Endothelial cell of umbilical vein (primary cell): ENCODE measurements around the gene ANKLE2. TPM values are rescaled to one million over a fixed set of nuclear protein-coding genes. Genes with fewer than 3 reads are reported as not detected.
"Not testable (repeated sequence)": the region's sequence is repeated elsewhere in the genome, so short reads cannot be mapped to it uniquely, and the experiment has no call there.

Experiments
- BruUV-seq: library from RNA; stranded (reverse); fragments of 400-500 nt; replicated peaks from 2 replicates; lab custom pipeline; 2021; lab: Mats Ljungman, UMichigan
- CTCF ChIA-PET: fragments of 300-600, 350-600 bp; sonication (Branson Sonifier 250); formaldehyde crosslinking; loops from one replicate; lab custom pipeline; 2021; ENCODE audit warnings: antibody characterized with exemption, inconsistent platforms; lab: Charles Lee
- POLR2A ChIA-PET: fragments of 300-600, 350-600 bp; sonication (Branson Sonifier 250); formaldehyde crosslinking; loops from one replicate; lab custom pipeline; 2021; ENCODE audit warnings: antibody characterized with exemption, inconsistent platforms; lab: Charles Lee
- DNase-seq: peaks from one replicate; pipeline ENCODE4 v3.0.0-alpha.2; 2011; ENCODE audit warnings: low read depth, low spot score
- FAIRE-seq: peaks from 2 replicates; lab custom pipeline; 2011; peaks lifted over from hg19 to GRCh38; lab: Jason Lieb, UNC
- H2AFZ ChIP-seq: 2 replicates; pipeline ENCODE4 v1.6.0; 2012; ENCODE audit warnings: low read depth, low read length, control low read depth, inconsistent platforms
- H3K27ac ChIP-seq: 2 replicates; pipeline ENCODE4 v1.5.1; 2011; ENCODE audit warnings: low read depth, mild to moderate bottlenecking, control low read depth, low read length, moderate library complexity; ENCODE audit not compliant: insufficient read depth
- H3K27me3 ChIP-seq, 2 experiments: 2 replicates each; pipeline versions ENCODE4 v1.6.0 to v1.6.1; 2011; ENCODE audit warnings: low read length in 2 of 2, mixed read lengths in 1 of 2; ENCODE audit not compliant: control insufficient read depth in 2 of 2, insufficient read depth in 2 of 2
- H3K36me3 ChIP-seq, 2 experiments: 2 replicates in 1 of 2; 3 replicates in 1 of 2; pipeline ENCODE4 v1.5.1; 2011; ENCODE audit warnings: low read length in 2 of 2, mild to moderate bottlenecking in 1 of 2, moderate library complexity in 1 of 2; ENCODE audit not compliant: control insufficient read depth in 2 of 2, insufficient read depth in 2 of 2; ENCODE audit errors: extremely low read depth in 1 of 2
- H3K4me1 ChIP-seq: 3 replicates; pipeline ENCODE4 v1.5.1; 2011; ENCODE audit warnings: mild to moderate bottlenecking, low read length; ENCODE audit not compliant: control insufficient read depth, insufficient read depth; ENCODE audit errors: extremely low read depth
- H3K4me2 ChIP-seq: 2 replicates; pipeline ENCODE4 v1.6.1; 2011; ENCODE audit warnings: low read length, control low read depth, mixed read lengths; ENCODE audit not compliant: insufficient read depth
- H3K4me3 ChIP-seq, 3 experiments: fragments of 200-600 bp in 1 of 3; sonication (generic), shearing (Covaris generic) in 1 of 3; replicated peaks in 1 of 3; 2 replicates each; pipeline ENCODE4 v1.5.1; 2011 to 2016; ENCODE audit warnings: control low read depth in 3 of 3, low read length in 3 of 3, mild to moderate bottlenecking in 2 of 3, inconsistent platforms in 1 of 3, low read depth in 1 of 3, moderate library complexity in 1 of 3; ENCODE audit not compliant: insufficient read depth in 1 of 3
- H3K79me2 ChIP-seq: 2 replicates; pipeline ENCODE4 v1.6.0; 2012; ENCODE audit warnings: low read length, inconsistent platforms; ENCODE audit not compliant: control insufficient read depth, insufficient read depth
- H3K9ac ChIP-seq: replicated peaks from 2 replicates; pipeline ENCODE3; 2011; ENCODE audit warnings: low read length, control low read depth; ENCODE audit not compliant: insufficient read depth; ENCODE audit errors: extremely low read depth
- H3K9me1 ChIP-seq: replicated peaks from 3 replicates; pipeline ENCODE4 v1.6.0; 2011; ENCODE audit warnings: mild to moderate bottlenecking, low read length; ENCODE audit not compliant: control insufficient read depth, insufficient read depth; ENCODE audit errors: extremely low read depth
- H3K9me3 ChIP-seq: replicated peaks from 2 replicates; pipeline ENCODE4 v1.5.1; 2012; ENCODE audit warnings: low read length, inconsistent platforms; ENCODE audit not compliant: control insufficient read depth, insufficient read depth
- H4K20me1 ChIP-seq: replicated peaks from 2 replicates; pipeline ENCODE3; 2011; ENCODE audit warnings: mild to moderate bottlenecking, low read length; ENCODE audit not compliant: control insufficient read depth, insufficient read depth; ENCODE audit errors: extremely low read depth
- CTCF ChIP-seq, 2 donors: IDR thresholded peaks; 1 replicate in 1 of 2; 2 replicates in 1 of 2; pipeline ENCODE4 v1.5.1; 2011; ENCODE audit warnings: low read length in 2 of 2, mild to moderate bottlenecking in 2 of 2, moderate library complexity in 2 of 2, control low read depth in 1 of 2, inconsistent platforms in 1 of 2, low read depth in 1 of 2; ENCODE audit not compliant: insufficient read depth in 1 of 2; ENCODE audit errors: extremely low read depth in 1 of 2
- EZH2 ChIP-seq: IDR thresholded peaks from 2 replicates; pipeline ENCODE4 v1.6.1; 2012; ENCODE audit warnings: borderline replicate concordance, low read depth, mild to moderate bottlenecking, moderate library complexity, low read length, inconsistent platforms; ENCODE audit not compliant: severe bottlenecking
- FOS ChIP-seq: IDR thresholded peaks from 2 replicates; pipeline ENCODE4 v1.6.1; 2011; ENCODE audit warnings: mild to moderate bottlenecking, low read length, moderate library complexity, borderline replicate concordance; ENCODE audit not compliant: insufficient read depth
- GATA2 ChIP-seq: IDR thresholded peaks from 2 replicates; pipeline ENCODE4 v1.7.0; 2011; ENCODE audit warnings: low read depth, mild to moderate bottlenecking, moderate library complexity, mixed read lengths, low read length; ENCODE audit not compliant: insufficient read length, insufficient read depth
- JUN ChIP-seq: IDR thresholded peaks from 2 replicates; pipeline ENCODE4 v1.6.1; 2011; ENCODE audit warnings: borderline replicate concordance, low read depth; ENCODE audit not compliant: insufficient read length, insufficient read depth
- MAX ChIP-seq: IDR thresholded peaks from 2 replicates; pipeline ENCODE4 v1.6.1; 2011; ENCODE audit not compliant: insufficient read depth, insufficient read length
- MYC ChIP-seq: IDR thresholded peaks from one replicate; pipeline ENCODE4 v1.6.1; 2011; ENCODE audit warnings: mild to moderate bottlenecking, low read depth, low read length
- POLR2A ChIP-seq: IDR thresholded peaks from 2 replicates; pipeline ENCODE4 v1.6.1; 2012; ENCODE audit warnings: low read depth, mild to moderate bottlenecking, control low read depth, low read length
- POLR2AphosphoS5 ChIP-seq: IDR thresholded peaks from 2 replicates; pipeline ENCODE4 v1.6.1; 2012; ENCODE audit warnings: low read depth, mild to moderate bottlenecking, control low read depth, low read length, moderate library complexity; ENCODE audit not compliant: insufficient read depth
- dilution Hi-C: fragments of 300-500 bp; cut with MboI; formaldehyde crosslinking; loops from one replicate; pipeline ENCODE4 v1.15.0; 2019; ENCODE audit warnings: low sequenced_read_pairs; ENCODE audit not compliant: extremely low pct_ligation_motif_present
- intact Hi-C: fragments of 100-400 bp; cut with micrococcal nuclease; formaldehyde crosslinking; loops from one replicate; pipeline ENCODE4 v1.10.0; 2022
- polyA plus RNA-seq, 4 experiments: library from polyadenylated mRNA; depleted of rRNA in 3 of 4; stranded (reverse) in 3 of 4; unstranded in 1 of 4; fragments of >200 nt; gene quantifications; 2 replicates each; pipeline versions ENCODE4 v1.2.1 to v1.2.3, GENCODE V29; 2011 to 2012; ENCODE audit warnings: missing spikeins in 1 of 4
- total RNA-seq: library from RNA; stranded (reverse); gene quantifications from 2 replicates; pipeline ENCODE4 v1.2.3, GENCODE V29; 2021

ANKLE2 gene
- total and polyA plus RNA-seq, 2 donors (not counting 3 experiments of a cell fraction or from before 2014, with no cell fraction given), result 75.8 to 112 TPM

GRCh38 chr12:132809391-132809790, 47.8 kb upstream of the ANKLE2 start:
- peaks cover 22% of the 10 kb centered on the region for H3K79me2 ChIP-seq
- peaks cover 12 to 47% of the 10 kb centered on the region in 2 experiments for H3K36me3 ChIP-seq
- H3K9me3 ChIP-seq, H2AFZ ChIP-seq, H4K20me1 ChIP-seq, H3K4me2 ChIP-seq, CTCF ChIA-PET, POLR2A ChIA-PET, H3K4me3 ChIP-seq, H3K9ac ChIP-seq, H3K27me3 ChIP-seq, BruUV-seq, H3K9me1 ChIP-seq, intact Hi-C loops, H3K27ac ChIP-seq, DNase-seq, dilution Hi-C loops, H3K4me1 ChIP-seq: not testable (repeated sequence)
- peak in 1 of 2 donors; percentile 36 for TF ChIP-seq CTCF (IDR thresholded peaks at IDR 0.05; ENCODE audit: extremely low read depth in 1 of 2, insufficient read depth in 1 of 2, low read depth in 1 of 2, low read length in 2 of 2)
- FAIRE-seq, result peak; percentile 43

- dilution Hi-C loops, result no loop called here
- Histone ChIP-seq H3K4me2 (no peak overlapping the region), H3K9me3 (no peaks in the 10 kb centered on the region), H3K9ac (no peak overlapping the region), H4K20me1 (no peaks in the 10 kb centered on the region), H3K4me1 (no peaks in the 10 kb centered on the region), H3K9me1 (no peaks in the 10 kb centered on the region), H2AFZ (no peak overlapping the region), H3K27ac (no peak overlapping the region), H3K79me2 (peaks cover 22% of the 10 kb centered on the region), H3K27me3 (no peaks in the 10 kb centered on the region), H3K4me3 (no peak overlapping the region), H3K36me3 (peaks cover 10 to 42% of the 10 kb centered on the region in 2 experiments)
- no peak for TF ChIP-seq GATA2
- TF ChIP-seq JUN, result no peak
- no peak for TF ChIP-seq CTCF (IDR thresholded peaks at IDR 0.05; ENCODE audit: extremely low read depth in 1 of 2, insufficient read depth in 1 of 2, low read depth in 1 of 2, low read length in 2 of 2)
- TF ChIP-seq MYC, result no peak
- no peak for TF ChIP-seq POLR2AphosphoS5
- no peak for TF ChIP-seq MAX
- no peak for TF ChIP-seq POLR2A
- no peak for TF ChIP-seq FOS
- TF ChIP-seq EZH2, result no peak
- BruUV-seq, result no TSS peak
- CTCF ChIA-PET, result no interaction called here
- POLR2A ChIA-PET, result no interaction called here
- intact Hi-C loops, result no loop called here
- FAIRE-seq (no peak), DNase-seq (no peak)
Measured at GRCh38 chr12:132807295-132808092, 45.9 kb upstream of the ANKLE2 start.
